Measurements from ENCODE around the gene SAXO1.

GRCh38 chr9:18906656-18907395, 126.2 kb downstream of the SAXO1 start:
- TF ChIP-seq CTCF (IDR thresholded peaks at IDR 0.05) (no peak), POLR2A (IDR thresholded peaks at IDR 0.05) (no peak)
